HG03280 (cell line): ENCODE data around the gene ZNF385B.
"Not testable (repeated sequence)": the region's sequence is repeated elsewhere in the genome, so short reads cannot be mapped to it uniquely, and the experiment has no call there.

Source experiments
- ATAC-seq: cut with Tn5 transposase; IDR thresholded peaks from one replicate; pipeline ENCODE4 v1.9.1; 2021; ENCODE audit warnings: mild to moderate bottlenecking, moderate library complexity; ENCODE audit not compliant: unreplicated experiment

Gene ZNF385B

DNA sequence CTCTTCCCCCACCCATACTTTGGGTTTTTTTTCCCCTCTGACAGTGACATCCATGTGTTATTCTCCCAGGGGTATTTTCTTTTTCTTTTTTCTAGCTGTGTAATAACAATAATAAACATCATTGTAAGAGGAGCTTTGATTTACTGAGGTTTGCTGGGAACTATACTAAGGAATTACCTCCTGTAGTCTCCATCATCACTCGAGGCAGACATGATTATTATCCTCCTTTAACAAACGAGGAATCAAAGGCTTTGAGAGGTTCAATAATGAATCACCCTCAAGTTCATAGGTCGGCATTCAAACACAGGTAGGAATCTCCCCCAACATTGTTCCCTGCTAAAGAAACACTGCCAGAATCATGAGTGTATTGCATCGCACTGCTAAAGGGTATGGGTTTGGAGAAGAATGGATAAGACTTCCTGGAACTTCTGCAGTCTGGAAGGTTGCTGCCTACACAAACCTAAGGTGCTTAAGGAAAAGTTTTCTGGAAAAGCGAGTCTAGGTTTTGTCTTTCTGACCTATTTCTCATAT is 336.5 kb downstream of the ZNF385B start:
- ATAC-seq: no peak

DNA sequence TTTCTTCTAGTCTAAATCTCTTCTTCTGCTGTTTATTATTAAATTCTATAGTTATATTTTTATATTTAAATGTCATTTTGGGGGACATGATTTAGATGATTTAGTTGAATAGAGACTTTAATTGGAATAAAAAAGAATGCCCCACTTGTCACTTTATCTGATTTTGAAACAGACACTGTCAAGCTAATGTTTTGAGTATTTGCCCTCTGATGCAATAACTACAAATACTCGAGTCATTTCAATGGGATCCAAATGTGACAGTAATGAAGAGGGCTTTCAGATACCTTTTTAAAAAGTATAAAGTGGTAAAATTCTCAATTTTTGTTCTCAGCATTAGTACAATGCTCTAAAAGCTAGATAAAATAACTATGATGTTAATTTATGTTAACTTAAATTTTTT is 339.5 kb downstream of the ZNF385B start:
- no peak for ATAC-seq

DNA sequence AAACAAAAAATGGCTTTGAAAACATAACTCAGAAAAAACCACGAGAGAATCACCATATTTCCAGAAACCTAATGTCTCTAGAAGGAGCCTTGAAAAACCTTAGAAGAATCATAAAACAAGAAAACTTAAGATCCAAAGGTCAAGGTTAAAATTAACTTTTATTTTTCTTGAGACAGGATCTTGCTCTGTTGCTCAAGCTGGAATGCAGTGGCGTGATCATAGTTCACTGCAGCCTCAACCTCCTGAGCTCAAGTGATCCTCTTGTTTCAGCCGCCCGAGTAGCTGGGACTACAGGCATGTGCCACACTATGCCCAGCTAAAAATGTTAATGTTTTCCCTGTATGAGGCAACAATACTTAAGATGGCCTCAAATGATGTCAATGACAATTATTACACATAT is 342.6 kb downstream of the ZNF385B start:
- no peak for ATAC-seq

DNA sequence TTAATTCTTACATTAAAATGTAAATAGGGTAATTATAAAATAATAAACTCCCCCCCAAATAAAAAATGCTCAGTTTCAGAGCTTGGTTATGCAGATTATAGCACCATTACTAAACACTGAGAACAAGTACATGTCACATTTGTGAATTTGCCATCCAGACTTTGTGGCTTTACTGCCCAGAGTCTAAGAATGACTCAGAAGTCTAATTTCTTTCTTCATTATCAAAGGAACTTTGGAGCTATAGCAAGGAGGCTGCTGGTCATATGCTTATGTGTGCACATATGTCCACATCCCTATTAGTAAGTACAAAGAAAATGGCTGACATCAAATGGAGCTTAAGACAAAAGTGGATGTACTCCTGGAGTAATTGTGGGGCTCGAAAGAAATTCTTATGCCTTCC is 348.2 kb downstream of the ZNF385B start:
- ATAC-seq: no peak

DNA sequence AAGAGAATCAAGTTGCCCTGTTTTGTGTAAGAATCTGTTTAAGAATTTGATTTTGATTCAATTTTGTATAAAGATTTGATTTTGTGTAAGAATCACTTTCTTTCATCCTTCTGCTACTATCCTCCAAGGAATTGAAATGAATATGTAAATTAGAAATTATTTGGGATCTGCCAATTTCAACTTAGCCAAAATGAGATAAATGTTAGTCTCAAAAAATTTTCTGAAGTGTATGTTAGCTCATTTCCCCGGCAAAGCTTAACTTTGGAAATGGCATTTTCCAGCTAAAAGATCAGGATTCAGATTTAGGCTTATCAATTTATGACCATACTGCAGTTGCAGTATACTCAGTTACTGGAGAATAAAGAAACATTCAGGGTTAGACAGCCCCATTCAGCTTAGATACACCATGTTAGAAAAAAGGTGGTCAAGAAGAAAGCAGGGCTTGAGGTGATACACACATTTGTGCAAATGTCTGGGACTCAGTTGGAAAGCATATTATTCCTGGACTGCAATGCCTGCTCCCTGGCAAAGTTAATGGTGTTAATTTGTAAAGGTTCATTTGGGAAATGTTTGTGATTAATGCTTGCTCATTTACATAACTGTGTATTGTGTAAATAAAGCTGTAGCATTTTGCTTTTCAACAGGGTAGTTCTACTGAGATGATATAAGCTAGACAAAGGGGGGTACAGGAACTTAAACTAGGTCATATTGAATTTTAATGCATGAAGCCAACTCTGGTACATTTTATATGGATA is 349.0 kb downstream of the ZNF385B start:
- no peak for ATAC-seq

DNA sequence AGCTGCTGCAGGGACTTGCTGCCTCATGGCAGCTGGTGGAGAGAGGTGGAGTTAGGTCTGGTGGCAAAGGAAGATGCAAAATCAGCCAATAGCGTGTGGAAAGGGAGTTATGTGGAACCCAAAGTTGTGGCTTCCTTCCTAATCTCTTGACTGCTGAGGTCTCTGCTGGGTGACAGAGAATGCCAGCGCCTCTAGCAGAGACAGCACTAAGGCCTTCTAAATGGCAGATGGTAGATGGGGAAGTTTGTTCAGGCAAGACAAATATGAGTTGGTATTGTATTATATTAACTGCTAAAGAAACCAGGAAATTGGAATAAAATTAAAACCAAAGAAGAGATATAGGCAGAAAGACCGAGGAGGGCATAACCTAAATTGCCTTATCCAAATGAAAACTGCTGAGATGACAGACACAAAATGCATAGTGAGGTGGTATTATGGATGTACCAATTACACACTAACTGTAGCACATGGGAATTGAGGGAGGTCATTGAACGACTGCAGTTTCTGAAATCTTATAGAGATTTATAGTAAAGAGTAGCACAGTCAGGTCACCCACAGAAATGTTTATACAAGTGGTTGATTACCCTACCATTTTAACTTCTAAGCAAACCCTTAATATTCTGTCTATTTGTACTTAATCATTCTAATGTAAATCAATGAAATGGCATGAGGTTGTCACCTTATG is 350.2 kb downstream of the ZNF385B start:
- no peak for ATAC-seq

DNA sequence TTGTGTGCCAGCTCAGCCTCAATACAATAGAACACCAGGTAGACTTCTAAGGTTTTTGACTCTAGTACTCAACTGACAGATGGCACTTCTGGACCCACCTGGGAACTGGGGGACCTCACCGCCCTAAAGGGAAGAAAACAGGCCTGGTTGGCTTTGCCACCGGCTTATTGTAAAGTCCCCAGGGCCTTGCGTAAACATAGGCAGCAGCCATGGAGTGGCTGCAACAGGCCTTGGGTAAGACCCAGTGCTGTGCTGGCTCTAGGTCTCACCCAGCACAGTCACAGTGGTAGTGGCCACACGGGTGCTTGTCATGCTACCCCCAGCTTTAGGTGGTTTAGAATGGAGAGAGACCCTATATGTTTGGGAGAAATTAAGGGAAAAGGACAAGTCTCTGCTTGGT is 366.1 kb downstream of the ZNF385B start:
- ATAC-seq: no peak

DNA sequence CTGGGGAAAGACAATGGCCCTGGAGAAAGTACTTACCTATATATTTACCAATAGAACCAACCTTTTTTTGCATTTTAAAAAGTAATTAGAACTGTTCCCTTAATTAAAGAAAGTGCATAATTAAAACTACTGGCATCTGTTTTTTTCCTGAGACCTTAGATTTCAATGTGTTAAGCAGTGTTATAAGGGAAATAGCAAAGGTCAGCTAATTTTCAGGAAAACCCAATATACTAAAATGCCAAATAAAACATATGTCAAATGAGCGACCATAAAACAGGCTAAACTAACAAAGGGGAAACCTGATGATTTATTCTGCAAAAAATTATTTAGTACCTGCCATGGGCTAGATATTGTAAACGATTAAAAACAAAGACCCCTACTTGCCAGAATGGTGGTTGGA is 372.8 kb downstream of the ZNF385B start:
- no peak for ATAC-seq

DNA sequence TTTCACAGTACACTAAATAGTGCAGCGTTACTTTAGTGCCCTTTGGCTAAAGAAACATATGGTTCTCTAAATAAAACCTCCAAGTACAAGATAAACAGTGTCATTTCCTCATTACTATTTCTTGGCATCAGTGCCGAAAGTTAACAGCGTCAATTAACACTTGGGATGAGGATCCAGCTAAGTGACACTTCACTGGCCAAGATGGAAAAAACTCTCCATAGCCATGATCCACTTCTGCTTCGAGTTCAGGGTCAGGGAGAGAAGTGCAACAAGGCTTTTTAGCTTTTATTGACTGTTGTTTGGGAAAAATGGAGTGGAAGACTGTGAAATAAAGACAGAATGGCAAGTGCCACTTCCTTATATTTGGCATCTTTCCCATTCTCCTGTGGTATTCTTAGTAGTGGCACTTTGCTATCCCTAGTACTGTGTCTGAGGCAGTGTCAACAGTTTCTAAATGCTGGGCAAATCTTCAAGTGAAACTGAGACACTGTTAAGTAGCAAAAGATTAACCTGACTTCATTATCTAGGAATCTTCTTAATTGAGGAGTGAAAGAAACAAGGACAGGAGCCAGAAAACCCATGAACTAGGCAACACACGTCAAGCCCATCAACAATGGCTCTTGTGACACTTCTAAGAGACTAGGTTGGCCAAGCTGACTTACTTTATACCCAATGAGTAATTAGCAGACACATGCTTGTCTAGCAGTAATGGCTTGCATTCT is 374.2 kb downstream of the ZNF385B start:
- ATAC-seq: no peak

DNA sequence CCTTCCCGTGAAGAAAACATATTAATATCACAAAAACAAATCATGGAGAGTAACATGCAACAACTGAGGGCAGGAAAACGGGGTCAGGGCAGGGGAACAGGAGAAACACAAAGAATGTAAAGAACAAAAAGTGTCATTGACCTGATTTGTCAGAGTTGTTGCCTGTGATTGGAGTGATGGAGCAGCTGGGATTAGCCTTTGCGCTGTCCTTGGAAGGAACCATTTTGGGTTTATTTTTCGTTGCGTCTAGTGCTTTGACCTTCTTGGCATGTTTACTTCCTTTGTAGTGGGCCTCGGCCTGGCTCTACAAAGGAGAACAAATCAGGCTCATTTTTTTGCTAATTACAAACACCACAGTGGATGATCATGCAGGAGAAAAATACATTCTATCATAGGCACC is 378.3 kb downstream of the ZNF385B start:
- ATAC-seq: no peak

DNA sequence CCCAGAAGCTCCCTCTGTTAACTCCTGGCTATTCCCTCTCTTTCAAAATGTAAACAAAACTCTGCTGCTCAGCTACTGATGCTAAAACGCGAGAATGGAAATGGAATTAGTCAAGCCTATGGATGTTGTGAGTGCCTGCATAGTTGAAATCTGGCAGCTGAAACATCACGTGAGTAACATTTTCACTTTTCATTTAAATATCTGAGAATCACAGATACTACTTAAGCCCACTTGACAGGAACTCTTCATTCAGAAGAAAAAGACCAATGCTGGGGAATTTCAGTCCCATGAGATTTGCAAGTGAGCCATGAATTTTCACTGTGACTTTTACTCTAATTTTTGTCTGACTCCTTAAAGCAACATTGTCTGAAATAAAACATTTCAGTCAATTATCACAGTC is 381.5 kb downstream of the ZNF385B start:
- no peak for ATAC-seq

DNA sequence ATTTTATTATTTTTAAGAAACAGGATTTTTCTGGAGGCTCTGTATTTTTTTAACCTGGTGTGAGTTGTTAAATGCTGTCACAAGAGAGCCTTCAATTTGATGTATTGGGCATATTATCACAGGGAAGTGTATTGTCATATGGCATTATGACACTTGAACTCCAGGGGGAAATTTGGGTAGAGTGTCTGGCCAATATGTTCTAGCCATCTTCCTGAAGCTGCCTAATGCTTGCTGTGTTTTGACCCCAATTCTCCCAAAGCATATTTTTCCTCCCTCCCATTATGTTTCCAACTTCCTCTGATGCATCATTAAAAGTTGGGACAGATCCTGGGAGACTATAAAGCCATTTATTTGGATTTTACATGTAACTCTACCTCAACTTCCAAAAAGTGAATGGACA is 382.6 kb downstream of the ZNF385B start:
- no peak for ATAC-seq

DNA sequence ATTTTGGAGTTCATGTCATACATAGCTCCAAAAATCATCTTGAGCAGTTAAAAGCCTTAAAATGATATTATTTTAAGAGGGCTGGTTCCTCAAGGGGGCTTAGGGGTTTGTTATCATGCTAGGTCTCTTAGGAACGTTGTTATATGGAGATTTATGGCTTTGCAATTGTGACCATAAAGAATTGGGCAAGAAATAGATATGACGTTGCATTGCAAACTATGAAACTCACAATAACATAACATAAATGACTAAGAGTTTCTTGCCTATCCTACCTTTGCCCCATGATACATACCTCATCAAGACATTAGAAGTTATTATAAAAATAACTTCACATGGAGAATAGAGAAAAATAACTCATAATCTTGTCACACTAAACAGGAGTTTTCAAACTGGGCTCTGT is 390.4 kb downstream of the ZNF385B start:
- ATAC-seq: no peak

DNA sequence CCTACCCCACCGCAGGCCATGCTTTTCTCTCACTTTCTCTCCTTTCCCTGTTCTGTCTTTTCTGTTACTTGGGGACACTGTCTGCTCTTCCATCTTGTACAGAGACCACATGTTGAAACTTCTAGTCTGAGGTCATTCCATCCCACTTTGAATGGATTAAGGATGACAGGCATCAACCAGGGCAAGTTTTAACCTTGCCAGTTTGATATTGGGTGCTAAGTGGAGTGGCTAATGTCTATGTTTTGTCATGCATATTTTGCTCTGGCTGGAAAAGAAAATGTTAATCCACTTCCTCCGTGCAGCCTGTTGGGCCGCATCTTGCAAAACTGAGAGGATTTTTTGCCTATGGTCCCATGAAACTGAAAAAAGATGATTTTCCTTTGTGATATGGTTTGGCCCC is 391.3 kb downstream of the ZNF385B start:
- no peak for ATAC-seq

DNA sequence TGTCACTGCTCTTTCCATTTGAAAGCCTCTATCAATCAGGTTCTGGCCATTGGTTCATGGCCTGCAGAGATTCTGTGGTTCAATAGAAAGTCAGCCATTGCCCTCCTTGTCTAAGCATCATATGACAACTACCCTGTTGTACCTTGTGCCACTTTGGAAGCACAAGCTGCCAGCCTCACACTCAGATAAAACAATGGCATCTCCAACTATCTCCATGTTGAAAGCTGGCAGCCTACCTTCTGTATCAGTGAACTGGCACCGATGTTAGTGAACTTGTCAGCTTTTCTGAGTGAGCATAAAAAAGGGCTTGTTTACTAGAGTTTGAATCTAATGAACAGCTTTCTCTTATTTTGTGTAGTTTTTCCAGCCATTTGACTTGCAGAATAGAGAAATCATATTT is 393.5 kb downstream of the ZNF385B start:
- no peak for ATAC-seq

DNA sequence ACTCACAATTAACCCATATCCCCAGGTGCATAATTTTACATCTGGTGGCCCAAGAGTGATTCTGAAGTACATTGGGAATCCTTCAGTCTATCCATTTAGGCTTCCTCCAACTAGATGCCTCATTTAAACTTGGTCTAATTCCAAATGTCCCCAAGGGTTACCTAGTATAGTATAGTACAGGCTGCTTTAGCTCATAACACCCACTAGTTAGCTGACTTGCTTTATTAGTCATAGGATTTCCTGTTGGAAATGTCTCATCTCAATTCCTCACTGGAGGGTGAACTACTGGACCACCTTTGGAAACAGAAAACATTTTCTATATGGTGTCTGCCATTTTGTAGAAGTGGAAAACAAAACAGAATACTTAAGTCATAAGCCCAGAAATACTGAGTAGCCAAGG is 394.3 kb downstream of the ZNF385B start:
- ATAC-seq: no peak

DNA sequence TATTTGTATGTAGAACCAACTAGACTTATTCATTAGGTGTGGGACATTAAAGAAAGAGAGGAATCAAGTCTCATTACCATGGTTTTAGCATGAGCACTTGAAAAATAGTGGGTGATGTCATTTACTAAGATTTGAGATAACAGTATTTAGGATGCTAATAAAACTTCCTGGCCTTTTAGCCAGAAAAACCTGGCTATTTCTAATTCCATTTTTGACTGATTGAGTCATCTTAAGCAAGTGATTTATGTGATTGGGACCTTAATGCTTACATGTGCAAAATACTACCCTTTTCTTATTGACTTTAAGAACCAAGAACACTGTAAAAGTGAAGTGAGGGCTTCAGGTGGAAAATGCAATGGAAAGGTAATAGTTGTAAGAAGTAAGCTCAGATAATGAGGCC is 400.0 kb downstream of the ZNF385B start:
- ATAC-seq: no peak

DNA sequence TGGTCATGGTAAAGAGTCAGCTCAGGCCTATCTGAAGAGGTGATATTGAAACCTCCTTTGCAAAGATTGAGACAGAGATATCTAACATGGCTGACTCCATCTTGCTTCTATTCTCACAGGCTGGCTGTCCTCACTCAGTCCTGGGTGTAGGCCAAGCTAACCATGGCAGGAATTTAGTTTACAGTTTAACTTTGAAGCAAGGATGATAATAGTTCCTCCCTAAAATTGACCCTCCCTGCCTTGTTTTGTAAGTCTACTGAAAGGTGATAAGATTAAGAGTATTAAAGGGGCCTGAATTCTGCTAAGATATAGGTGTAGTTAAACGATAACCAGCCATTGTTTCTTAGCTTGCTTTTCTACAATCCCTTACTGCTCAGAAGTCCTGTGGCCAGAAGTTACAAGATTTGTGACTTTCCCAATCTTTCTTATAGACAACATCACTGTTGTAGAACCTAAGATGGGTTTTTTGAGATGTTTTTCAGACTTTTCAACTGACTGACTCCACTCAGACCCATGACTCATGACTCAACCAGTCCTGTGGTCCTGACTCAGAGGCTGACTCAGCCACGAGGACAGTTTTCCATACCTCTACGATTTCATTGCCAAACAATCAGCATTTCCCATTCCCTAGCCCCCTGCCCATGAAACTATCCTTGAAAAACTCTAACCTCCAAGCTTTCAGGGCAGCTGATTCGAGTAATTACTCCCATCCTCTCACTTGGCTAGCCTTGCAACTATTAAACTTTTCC is 401.1 kb downstream of the ZNF385B start:
- ATAC-seq: no peak

DNA sequence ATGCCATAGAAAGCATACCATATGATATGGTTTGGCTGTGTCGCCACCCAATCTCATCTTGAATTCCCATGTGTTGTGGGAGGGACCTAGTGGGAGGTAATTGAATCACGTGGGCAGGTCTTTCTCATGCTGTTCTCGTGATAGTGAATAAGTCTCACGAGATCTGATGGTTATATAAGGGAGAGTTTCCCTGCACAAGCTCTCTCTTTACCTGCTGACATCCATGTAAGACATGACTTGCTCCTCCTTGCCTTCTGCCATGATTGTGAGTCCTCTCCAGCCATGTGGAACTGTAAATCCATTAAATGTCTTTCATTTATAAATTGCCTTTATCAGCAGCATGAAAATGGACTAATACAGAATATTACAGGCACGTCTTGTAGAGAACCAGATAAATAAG is 403.3 kb downstream of the ZNF385B start:
- not testable (repeated sequence) for ATAC-seq

DNA sequence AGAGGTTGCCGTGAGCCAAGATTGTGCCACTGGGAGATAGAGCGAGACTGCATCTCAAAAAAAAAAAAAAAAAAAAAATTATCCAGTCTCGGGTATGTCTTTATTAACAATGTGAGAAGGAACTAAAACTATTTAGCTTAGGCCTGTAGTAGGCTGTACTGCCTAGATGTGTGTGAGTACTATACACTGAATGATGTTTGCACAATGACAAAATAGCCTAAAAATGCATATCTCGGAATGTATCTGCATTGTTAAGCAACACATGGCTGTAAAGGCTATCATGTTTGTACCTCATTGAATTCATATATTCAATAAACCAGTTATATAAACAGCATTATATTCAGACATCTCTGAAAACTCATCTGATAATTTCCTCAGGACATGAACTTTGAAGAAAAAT is 405.6 kb downstream of the ZNF385B start:
- no peak for ATAC-seq

DNA sequence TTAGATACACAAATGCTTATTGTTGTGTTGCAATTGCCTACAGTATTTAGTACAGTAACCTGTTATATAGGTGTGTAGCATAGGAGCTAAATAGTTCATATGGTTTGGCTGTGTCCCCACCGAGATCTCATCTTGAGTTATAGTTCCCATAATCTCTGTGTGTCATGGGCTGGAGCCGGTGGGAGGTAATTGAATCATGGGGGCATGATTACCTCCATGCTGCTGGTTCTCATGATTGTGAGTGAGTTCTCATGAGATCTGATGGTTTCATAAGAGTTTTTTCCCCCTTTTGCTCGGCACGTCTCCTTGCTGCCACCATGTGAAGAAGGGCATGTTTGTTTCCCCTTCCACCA is 406.3 kb downstream of the ZNF385B start:
- ATAC-seq: no peak
